Effector memory CD4-positive, alpha-beta T cell (primary cell): Measurements from ENCODE around the gene GRAP.

ENCODE experiments used
- DNase-seq, 3 donors: peaks; one replicate each; pipeline ENCODE4 v3.0.0-alpha.2; 2020
- H3K27ac ChIP-seq: 2 replicates; pipeline ENCODE4 v1.7.0; 2013; ENCODE audit warnings: mild to moderate bottlenecking, low read length, moderate library complexity; ENCODE audit not compliant: insufficient read depth, poor library complexity, severe bottlenecking
- H3K27me3 ChIP-seq: replicated peaks from 2 replicates; pipeline ENCODE4 v1.7.0; 2013; ENCODE audit warnings: mild to moderate bottlenecking, low read length; ENCODE audit not compliant: insufficient read depth, control insufficient read depth, poor library complexity, severe bottlenecking
- H3K36me3 ChIP-seq: 2 replicates; pipeline ENCODE4 v1.7.0; 2013; ENCODE audit warnings: mild to moderate bottlenecking, low read length, moderate library complexity; ENCODE audit not compliant: control insufficient read depth, insufficient read depth
- H3K4me1 ChIP-seq: 2 replicates; pipeline ENCODE4 v1.7.0; 2013; ENCODE audit warnings: low read length, mild to moderate bottlenecking; ENCODE audit not compliant: control insufficient read depth, insufficient read depth, poor library complexity, severe bottlenecking
- H3K4me3 ChIP-seq: 2 replicates; pipeline ENCODE4 v1.7.0; 2013; ENCODE audit warnings: low read length, low read depth, mild to moderate bottlenecking; ENCODE audit not compliant: insufficient read depth, poor library complexity, severe bottlenecking
- H3K9me3 ChIP-seq: 2 replicates; pipeline ENCODE4 v1.7.0; 2013; ENCODE audit warnings: mild to moderate bottlenecking, low read length, moderate library complexity; ENCODE audit not compliant: control insufficient read depth

The GRAP gene

GRCh38 chr17:18975597-18975996, 71.2 kb downstream of the GRAP start:
- no peak for DNase-seq
- Histone ChIP-seq H3K27me3 (no peaks in the 10 kb centered on the region), H3K9me3 (no peaks in the 10 kb centered on the region), H3K4me1 (no peaks in the 10 kb centered on the region), H3K4me3 (no peak overlapping the region), H3K27ac (no peak overlapping the region), H3K36me3 (peaks cover 23% of the 10 kb centered on the region)

DNA sequence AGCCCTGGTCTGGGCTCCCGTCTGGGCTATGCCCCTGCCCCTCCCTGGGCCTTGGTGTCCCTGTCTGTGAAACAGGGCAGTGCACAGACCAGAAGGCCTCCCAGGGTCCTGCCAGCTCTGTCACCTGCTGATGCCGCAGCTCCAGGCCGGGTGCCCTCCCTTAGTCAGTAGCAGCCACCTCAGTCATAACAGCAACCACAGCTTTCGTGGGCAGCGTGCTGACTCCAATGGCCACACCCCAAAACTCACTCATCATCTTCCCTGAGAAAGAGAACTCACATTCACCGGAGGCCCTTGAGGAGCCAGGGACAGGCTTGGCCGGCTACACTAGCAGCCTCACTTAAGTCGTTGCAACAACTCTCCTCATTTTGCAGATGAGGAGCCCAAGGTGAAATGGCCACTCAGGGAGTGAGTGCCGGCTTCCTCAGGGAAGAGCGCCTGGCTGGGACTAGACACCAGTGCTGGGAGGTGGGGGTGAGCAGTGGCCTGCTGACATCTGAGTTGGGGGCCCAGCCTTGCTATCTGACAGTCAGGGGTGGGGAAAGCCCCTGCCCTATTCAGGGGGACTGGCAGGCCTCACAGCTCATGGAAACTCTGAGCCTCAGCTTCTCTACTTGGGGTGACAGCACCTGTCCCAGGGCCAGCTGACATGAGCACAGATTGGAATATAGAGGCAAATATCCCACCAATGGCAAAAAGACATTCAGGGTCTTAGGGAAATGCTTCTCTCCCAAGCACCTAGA, 72.2 kb downstream of the GRAP start:
- Histone ChIP-seq H3K36me3 (peaks cover 23% of the 10 kb centered on the region), H3K4me3 (no peak overlapping the region), H3K4me1 (no peaks in the 10 kb centered on the region), H3K27me3 (no peaks in the 10 kb centered on the region), H3K9me3 (no peaks in the 10 kb centered on the region), H3K27ac (no peak overlapping the region)
- no peak for DNase-seq

DNA sequence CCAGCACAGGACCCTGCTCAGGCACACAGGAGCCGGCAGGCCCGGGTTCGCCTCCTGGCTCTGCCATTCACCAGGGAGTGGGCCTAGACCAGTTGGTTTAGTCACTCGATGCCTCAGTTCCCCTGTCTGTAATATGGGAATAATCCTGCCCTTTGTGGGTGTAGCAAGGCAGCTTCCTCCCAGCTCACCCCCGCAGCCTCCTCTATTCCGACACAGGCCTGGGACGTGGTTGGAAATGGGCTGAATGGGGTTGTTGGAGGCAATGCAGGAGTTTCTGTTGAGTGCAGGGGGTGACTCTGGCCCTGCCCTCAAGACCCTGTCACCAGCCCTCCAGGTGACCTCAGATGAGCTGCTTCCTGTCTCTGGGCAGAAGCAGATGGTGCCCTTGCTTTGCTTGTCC, 75.0 kb downstream of the GRAP start:
- Histone ChIP-seq H3K9me3 (no peaks in the 10 kb centered on the region), H3K36me3 (peaks cover 4% of the 10 kb centered on the region), H3K27me3 (no peaks in the 10 kb centered on the region)

More for the DNA sequence above, 75.0 kb downstream of the GRAP start:
- DNase-seq, result no peak
- peaks cover 7% of the 10 kb centered on the region for H3K4me1 ChIP-seq
- no peak overlapping the region for H3K27ac ChIP-seq
- H3K4me3 ChIP-seq, result no peak overlapping the region
